Subcutaneous adipose tissue (tissue), 4 donors: ENCODE results near the gene PTPRF. TPM values are rescaled to one million over a fixed set of nuclear protein-coding genes. Genes with fewer than 3 reads are reported as not detected.

Experiments used
- total RNA-seq, 4 donors: library from RNA; depleted of rRNA; stranded (reverse); fragments of >200 nt; gene quantifications; one replicate each; pipeline ENCODE4 v1.1.0, GENCODE V29; 2016
- TF ChIP-seq, protein P1 (sequence below): fragments of 450-650 bp; IDR thresholded peaks from one replicate; pipeline ENCODE4 v1.5.1; 2016; ENCODE audit warnings: low read depth, mild to moderate bottlenecking, control low read depth, antibody characterized with exemption, moderate library complexity

PTPRF gene
- total RNA-seq, 4 donors from 2014 or later = 99.4 to 416 (median 125) TPM

GRCh38 chr1:43664369-43664768 lies 133.7 kb downstream of the PTPRF start:
- TF ChIP-seq, protein P1, sequence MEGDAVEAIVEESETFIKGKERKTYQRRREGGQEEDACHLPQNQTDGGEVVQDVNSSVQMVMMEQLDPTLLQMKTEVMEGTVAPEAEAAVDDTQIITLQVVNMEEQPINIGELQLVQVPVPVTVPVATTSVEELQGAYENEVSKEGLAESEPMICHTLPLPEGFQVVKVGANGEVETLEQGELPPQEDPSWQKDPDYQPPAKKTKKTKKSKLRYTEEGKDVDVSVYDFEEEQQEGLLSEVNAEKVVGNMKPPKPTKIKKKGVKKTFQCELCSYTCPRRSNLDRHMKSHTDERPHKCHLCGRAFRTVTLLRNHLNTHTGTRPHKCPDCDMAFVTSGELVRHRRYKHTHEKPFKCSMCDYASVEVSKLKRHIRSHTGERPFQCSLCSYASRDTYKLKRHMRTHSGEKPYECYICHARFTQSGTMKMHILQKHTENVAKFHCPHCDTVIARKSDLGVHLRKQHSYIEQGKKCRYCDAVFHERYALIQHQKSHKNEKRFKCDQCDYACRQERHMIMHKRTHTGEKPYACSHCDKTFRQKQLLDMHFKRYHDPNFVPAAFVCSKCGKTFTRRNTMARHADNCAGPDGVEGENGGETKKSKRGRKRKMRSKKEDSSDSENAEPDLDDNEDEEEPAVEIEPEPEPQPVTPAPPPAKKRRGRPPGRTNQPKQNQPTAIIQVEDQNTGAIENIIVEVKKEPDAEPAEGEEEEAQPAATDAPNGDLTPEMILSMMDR = no peak

- TF ChIP-seq, protein P1 = no peak
Observed at GRCh38 chr1:43666608-43667007, 135.9 kb downstream of the PTPRF start.

GRCh38 chr1:43668956-43669355 lies 138.3 kb downstream of the PTPRF start:
- TF ChIP-seq, protein P1 = no peak

DNA sequence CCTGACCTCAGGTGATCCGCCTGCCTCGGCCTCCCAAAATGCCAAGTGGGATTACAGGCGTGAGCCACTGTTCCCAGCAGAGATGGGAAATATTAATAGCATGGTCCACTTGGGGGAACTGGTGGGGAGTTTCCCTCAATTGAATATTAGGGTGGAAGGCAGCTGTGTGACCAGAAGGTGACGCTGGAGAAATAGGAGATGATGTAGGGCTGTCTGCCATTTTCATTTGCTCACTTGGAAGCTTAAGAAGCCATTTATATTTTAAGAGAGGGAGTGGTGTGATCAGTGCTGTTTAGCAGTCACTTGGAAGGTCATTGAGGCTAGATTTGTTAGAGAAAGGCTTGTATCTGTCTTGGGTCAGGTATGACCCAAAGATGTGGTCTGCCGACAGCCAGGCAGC lies 139.2 kb downstream of the PTPRF start:
- TF ChIP-seq, protein P1 = no peak

GRCh38 chr1:43671193-43671592 lies 140.5 kb downstream of the PTPRF start:
- TF ChIP-seq, protein P1 = no peak

- TF ChIP-seq, protein P1 = no peak
Observed at GRCh38 chr1:43671626-43672330, 141.1 kb downstream of the PTPRF start.

DNA sequence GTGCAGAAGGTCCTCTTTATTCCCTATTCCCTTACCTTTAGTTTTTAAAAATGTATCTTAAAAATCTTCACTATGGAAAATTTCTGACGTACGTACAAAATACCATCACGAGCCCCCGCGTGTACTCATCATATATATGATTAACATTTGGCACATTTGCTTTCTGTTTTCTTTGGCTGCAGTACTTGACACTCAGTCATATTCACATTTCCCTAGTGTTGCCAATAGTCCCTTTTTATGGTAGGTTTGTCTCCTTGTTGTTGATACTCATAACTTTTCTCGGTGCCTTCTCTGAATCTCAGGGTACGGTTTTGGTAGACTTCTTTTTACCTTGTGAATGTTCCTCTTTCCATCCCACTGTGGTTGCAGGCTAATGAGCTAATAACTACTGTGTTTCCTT lies 142.6 kb downstream of the PTPRF start:
- TF ChIP-seq, protein P1 = no peak

Other genes starting within 250 kb of the PTPRF start
- 1 to 10 TPM in 1 of 4 donors, under 1 TPM in 1, not detected in 2; 0.34 to 2.6 TPM for gene C1orf210, start 245.3 kb upstream of the PTPRF start, total RNA-seq
- gene TIE1, start 229.9 kb upstream of the PTPRF start, total RNA-seq = 100 to 1,000 TPM in 1 of 4 donors, 10 to 100 TPM in 3; 16.0 to 147 (median 25.9) TPM
- under 1 TPM in 1 of 4 donors, not detected in 3; 0.38 TPM for gene MPL, start 193.1 kb upstream of the PTPRF start, total RNA-seq
- 1 to 10 TPM; 1.2 to 6.5 (median 2.2) TPM for gene CDC20, start 171.9 kb upstream of the PTPRF start, total RNA-seq
- gene ELOVL1, start 162.9 kb upstream of the PTPRF start, total RNA-seq = 100 to 1,000 TPM in 1 of 4 donors, 10 to 100 TPM in 3; 55.7 to 143 (median 67.5) TPM
- 10 to 100 TPM; 38.5 to 52.2 (median 45.2) TPM for gene MED8, start 141.1 kb upstream of the PTPRF start, total RNA-seq
- 10 to 100 TPM; 27.1 to 62.7 (median 31.3) TPM for gene SZT2, start 141.0 kb upstream of the PTPRF start, total RNA-seq
- 100 to 1,000 TPM in 1 of 4 donors, 10 to 100 TPM in 3; 40.3 to 121 (median 49.1) TPM for gene HYI, start 77.0 kb upstream of the PTPRF start, total RNA-seq
- gene KDM4A, start 119.3 kb downstream of the PTPRF start, total RNA-seq = 10 to 100 TPM; 24.0 to 35.8 (median 26.4) TPM
- gene ST3GAL3, start 176.7 kb downstream of the PTPRF start, total RNA-seq = 10 to 100 TPM; 13.1 to 36.7 (median 19.0) TPM